ENCODE results near the gene YIPF1.
A peak's percentile ranks its signal among the peaks of the same experiment; 100 is the strongest.
"Not testable (repeated sequence)": the region's sequence is repeated elsewhere in the genome, so short reads cannot be mapped to it uniquely, and the experiment has no call there.

YIPF1 gene

DNA sequence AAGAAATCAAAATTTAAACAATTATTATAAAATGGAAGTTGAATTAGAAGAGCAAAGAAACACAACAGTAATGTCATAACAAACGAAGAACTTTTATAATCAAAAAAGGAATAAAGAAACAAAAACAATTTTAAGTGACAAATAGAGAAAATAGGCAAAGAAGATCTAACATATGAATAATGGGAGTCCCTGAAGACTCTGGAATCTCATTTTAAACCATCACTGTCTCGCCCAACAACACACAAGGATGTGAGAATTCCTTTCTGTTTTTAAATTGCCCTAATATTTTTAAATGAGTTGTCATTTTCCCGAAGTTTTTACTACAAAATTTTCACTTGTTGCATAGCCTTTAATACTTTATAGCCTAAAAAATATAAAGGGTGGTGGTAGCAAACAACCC, 47.2 kb downstream of the YIPF1 start:
- no peak for DNase-seq

DNA sequence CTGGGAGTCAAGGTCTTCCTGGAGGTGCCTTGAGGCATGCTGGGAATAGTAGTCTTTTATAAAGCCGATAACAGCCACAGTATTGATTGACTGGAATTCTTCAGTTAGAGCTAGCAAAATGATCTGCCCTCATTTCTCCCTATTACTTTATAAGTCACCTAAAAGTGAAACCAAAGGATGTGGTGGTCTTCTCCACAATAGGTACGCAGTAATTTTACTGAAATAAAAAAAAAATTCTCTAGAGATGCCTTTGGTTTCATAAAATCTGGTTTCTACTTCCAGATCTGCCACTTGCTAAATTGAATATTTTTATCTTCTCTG, 51.0 kb downstream of the YIPF1 start:
- no peak for DNase-seq

DNA sequence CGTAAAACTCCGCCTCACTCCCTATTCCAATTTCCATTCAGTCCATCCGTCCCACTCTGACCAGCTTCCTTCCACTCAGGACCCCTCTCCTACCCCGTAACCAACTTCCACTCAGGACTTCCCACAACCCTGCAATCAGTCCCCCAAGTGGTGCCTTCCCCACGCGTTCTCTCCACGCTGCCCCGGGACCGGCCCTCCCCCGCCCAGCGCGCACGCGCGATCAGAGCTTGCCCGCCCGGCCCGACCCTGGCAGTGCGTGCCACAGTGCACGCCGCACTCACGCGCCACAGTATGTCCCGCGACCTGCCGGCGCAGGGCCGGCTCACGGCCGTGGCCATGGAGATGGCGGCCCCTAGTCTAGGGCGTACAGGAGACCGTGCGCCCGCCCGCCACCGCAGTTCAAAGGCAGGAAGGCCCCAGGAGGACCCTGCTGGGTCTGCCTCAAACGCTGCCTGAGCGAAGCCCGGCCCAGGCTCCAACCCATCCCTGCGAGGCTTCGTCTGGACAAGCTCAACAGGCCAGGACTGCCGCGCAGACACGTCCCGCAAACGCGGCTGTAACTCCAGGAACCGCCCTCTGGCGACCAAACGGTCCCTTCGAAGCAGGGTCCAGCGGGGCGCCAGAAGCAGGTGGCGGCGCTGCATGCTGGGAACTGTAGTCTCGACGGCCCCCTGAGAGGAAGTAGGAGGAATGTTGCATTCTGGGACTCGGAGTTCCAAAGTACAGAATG, 51.5 kb downstream of the YIPF1 start, which contains the start of gene NDC1:
Gene NDC1, minus strand, starts transcription at position 373 of the 730 bp plus-strand sequence. Its CDS starts 35 bp downstream, at position 338.
- DNase-seq, result peak; percentile 63 to 99 (median 93)

DNA sequence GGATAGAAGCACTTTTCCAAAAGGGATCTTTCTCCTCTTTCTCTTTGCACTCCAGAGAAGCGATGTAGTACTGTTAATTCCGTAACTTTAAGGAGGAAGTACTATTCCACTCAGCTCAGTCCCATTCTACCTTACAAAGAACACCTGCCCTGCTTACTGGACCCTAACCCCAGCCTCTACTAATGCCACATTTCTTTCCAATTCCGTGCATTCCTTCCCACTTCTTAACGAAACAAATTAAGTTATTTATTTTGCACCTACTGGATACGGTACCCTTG, 52.0 kb downstream of the YIPF1 start:
- no peak for DNase-seq

DNA sequence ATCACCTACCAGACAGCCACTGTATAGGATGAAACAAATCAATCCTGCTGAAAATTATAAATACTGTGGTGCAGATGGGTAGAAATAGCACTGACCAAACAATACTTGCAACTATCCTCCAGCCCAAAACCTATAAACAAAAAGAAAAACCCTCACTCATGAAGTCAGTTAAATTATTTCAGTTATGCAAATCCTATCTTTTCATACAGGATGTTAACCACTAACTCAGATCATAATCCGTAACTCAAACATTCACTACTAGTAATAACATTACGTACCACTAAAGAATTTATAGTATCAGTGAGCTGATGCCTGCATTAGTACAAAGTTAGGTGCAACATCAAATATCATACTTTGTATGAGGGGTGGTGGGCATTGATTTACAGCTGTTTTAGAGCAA, 54.1 kb downstream of the YIPF1 start:
- DNase-seq, result no peak

DNA sequence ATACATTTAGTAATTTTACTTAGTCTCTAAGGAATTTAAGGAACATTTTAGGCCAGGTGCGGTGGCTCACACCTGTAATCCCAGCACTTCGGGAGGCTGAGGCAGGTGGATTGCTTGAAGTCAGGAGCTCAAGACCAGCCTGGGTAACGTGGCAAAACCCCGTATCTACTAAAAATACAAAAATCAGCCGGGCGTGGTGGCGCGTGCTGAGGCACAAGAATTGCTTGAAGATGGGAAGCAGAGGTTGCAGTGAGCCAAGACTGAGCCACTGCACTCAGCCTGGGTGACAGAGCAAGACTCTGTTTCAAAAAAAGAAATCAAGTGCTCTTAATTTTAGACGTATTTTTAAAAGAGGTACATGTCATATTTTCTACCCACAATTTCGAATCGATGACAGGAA, 54.8 kb downstream of the YIPF1 start:
- no peak for DNase-seq

DNA sequence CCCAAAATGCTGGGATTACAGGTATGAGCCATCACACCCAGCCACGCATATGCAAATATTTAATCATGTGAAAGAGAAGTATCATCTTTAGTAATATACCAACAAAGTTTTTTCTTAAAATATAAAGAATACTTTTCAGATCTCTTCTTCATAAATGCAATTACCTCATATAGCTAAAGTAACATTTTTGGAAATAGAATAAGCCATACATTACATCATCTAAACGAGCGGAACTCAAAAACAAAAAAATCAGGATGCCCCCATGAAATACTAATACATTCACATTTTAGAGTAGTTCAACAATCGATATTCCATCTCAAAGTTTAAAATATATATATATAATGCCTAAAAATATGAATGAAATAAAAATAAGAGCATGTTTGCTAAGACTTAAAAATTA, 56.2 kb downstream of the YIPF1 start:
- DNase-seq, result no peak

DNA sequence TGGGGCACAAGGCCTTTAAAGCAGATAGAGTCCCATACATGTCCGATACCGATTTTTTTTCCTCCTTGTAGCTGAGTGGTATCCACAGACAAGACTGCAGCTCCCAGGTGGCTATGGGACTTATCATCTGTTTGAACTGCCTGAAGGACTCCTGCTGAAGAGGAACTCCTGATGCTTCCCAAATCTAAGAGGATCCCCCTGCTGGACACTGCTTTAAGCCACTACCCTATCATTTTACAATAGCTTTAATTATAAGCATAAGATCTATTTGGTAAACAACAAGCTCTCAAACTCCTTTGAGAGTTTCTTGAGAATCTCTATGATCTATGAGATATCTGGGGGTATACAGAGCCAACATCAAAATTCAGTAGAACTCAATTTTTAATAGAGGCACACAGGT, 63.2 kb downstream of the YIPF1 start:
- DNase-seq, result no peak

DNA sequence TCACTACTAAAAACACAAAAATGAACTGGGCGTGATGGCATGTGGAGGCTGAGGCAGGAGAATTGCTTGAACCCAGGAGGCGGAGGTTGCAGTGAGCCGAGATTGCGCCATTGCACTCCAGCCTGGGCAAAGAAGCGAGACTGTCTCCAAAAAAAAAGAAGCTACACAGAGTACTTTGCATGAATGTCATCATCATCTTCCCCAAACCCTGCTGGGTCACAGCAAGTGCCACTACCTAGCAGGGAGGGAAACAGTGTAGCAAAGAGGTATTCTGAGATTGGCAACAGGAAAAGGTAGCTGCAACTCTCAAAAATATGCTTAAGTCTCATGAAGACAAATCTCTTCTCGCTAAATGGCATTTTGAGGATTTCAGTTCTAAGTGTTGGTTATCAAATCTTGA, 64.3 kb downstream of the YIPF1 start:
- no peak for DNase-seq

DNA sequence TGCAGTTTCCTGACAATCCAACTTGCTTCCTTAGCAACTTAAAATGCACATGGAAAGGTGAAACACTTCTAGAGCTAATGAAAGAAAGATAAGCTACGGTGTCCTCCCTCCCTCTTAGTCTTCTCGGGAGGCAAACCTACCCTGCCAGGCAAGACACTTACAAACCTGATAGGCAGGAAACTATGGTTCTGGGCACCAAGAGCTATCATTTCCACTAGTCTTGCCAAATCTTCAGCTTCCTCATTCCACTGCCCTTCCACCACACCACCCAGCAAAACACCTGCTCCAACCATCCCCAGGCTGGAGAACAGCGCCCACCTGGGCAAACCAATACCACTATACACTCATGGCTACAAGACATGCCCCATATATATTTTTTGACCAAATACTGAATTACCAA, 66.7 kb downstream of the YIPF1 start:
- DNase-seq, result no peak

DNA sequence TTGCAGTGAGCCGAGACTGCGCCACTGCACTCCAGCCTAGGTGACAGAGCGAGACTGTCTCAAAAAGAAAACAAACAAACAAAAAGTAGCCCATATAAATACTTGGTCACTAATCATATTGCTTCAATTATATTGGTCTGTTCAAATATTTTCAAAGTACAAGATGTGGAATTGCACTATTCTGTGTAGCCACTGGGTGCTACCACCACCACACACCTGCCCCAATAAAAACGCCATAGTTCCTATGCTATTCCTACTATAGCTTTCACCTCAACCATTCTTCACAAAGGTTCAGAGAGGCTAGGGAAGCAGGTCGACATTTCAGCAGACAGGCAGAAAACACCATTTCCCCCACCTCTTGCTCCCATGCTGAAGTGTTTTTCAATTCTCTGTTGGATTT, 68.2 kb downstream of the YIPF1 start:
- no peak for DNase-seq

DNA sequence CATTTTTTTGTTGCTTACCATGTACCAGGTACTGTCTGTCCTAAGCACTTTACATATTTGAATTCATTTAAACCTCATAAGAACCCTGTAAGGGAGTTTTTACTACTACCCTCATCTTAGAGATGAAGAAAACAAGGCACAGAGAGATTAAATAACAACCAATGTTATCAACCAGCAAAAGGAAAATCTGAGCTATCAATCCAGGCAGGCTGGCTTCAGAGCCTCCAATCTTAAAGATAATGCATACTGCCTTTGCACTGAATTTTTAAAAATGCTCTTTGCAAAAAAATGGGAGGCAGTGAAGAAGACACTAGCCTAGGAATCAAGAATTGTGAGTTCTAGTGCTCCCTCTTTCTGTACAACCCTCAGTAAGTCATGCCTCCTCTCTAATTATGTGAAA, 70.2 kb downstream of the YIPF1 start:
- no peak for DNase-seq

DNA sequence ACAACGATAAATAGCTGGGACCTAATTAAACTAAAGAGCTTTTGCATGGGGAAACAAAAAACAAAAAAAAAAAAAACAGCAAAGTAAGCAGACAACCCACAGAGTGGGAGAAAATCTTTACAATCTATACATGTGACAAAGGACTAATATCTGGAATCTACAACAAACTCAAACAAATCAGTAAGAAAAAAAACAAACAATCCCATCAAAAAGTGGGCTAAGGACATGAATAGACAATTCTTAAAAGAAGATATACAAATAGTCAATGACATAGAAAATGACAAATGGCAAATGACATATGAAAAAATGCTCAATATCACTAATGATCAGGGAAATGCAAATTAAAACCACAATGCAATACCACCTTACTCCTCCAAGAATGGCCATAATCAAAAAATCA, 73.0 kb downstream of the YIPF1 start:
- DNase-seq, result not testable (repeated sequence)

DNA sequence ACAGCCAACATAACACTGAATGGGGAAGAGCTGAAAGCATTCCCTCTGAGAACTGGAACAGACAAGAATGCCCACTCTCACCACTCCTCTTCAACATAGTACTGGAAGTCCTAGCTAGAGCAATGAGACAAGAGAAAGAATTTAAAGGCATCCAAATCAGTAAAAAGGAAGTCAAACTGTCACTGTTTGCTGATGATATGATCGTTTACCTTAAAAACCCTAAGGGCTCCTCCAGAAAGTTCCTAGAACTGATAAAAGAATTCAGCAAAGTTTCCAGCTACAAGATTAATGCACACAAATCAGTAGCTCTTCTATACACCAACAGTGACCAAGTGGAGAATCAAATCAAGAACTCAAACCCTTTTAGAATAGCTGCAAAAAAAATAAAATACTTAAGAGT, 74.1 kb downstream of the YIPF1 start:
- not testable (repeated sequence) for DNase-seq

DNA sequence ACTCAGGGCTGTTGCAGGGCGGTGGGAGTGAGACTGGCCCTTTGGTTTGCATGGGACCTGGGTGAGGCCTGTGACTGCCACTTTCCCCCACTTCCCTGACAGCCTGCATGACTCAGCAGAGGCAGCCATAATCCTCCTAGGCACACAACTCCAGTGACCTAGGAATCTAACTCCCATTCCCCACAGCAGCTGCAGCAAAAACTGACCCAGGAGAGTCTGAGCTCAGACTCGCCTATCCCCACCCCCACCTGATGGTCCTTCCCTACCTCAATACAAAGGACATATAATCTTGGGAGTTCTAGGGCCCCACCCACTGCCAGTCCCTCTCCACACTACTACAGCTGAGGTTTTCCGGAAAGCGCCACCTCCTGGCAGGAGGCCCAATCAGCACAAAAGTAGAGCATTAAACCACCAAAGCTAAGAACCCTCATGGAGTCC, 78.2 kb downstream of the YIPF1 start:
- DNase-seq, result no peak

DNA sequence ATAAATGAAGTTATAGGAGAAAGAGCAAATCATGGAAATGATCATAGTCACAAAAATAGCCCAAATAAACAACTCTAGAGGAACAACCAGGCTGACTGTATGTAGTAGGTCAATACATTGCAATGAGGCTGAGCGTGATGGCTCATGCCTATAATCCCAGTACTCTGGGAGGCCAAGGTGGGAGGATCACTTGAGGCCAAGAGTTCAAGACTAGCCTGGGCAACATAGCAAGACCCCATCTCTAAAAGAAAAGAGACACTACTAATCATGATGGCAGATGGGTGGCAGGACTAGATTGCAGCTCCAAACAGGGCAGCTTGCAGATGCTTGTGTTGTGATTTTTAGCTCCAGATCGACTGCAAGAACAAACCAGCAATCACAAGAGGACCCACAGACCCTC, 79.1 kb downstream of the YIPF1 start:
- DNase-seq, result no peak

DNA sequence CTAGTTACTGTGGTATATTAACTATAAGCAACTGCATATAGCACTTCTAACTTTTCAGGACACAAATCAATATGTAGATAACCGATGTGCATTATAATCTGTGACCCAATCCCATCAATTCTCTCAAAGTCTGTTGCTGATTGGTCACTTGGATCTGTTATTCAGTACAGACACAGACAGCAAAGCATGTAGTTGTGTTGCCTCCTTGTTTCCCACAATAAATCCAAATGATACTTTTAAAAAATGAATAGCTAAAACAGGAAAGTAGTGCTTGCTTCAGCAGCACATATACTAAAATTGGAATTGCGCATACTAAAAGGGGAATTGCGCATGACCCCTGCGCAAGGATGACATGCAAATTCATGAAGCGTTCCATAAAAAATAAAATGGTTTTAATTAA, 79.6 kb downstream of the YIPF1 start:
- DNase-seq, result no peak

DNA sequence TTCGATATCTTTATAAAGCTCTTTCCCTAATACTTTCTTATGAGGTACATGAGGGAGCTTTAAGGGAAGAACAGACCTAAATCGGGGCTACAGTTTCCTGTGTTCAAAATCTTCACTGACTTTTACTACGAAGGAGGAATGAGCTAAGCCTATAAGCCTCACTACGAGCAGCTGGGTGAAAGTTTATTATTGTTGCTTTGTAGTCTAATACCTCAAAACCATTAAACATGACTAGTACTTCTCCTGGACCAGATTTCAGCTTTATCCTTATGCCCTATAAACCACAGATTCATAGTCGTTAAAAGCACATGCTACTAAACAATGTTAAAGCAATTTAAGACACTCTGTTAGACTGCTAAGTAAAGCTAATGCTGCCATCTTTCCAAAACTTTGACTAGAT, 81.7 kb downstream of the YIPF1 start:
- DNase-seq, result no peak

DNA sequence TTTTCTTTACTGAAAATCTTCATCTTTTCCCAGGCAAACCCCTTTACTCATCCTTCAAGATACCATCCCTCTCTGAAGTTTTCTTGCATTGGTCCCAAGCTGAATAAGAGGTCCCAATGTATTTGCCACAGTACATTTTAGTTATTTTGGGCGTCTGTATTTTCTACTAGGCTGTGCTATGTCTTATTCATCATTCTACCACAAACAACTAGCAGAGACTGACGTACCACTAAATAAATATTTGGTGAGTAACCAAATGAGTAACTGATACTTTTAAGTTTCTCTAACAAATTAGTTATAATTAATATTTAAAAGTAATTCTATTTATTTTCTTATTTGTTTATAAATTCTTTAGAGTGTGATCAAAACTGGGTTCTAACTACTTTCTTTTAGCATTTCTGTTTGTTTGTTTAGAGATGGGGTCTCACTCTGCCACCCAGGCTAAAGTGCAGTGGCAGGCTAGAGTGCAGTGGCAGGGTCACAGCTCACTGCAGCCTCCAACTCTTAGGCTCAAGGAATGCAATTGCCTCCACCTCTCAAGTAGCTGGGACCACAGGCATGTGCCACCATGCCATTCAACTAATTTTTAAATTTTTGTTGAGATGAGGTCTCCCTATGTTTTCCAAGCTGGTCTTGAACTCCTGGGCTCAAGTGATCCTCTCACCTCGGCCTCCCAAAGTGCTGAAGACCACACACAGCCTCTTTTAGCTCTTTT, 84.6 kb downstream of the YIPF1 start:
- no peak for DNase-seq

DNA sequence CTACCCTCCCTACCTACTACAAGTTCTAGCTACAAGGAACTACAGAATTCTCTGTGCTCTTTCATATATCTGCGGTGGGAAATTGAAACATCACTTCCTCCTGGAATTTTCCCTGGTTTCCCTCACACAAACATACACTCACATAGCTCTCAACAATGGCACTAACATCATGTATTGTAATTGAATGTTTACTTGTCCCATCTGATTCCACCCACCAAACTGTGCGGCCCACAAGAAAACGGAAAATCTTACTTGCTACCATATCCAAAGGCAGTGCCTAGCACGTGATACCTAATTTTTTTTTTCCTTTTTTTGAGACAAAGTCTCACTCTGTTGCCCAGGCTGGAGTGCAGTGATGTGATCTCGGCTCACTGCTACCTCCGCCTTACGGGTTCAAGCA, 85.4 kb downstream of the YIPF1 start:
- no peak for DNase-seq
